NCI-H1417 (cell line): ENCODE results near the gene RAF1.
"Not testable (repeated sequence)": the region's sequence is repeated elsewhere in the genome, so short reads cannot be mapped to it uniquely, and the experiment has no call there.

Experiments
- DNase-seq, 3 experiments: peaks; one replicate each; lab custom pipeline; 2025; lab: John Stamatoyannopoulos, UW

The RAF1 gene

GRCh38 chr3:12640853-12641252 is 23.1 kb downstream of the RAF1 start:
- DNase-seq = not testable (repeated sequence)

DNA sequence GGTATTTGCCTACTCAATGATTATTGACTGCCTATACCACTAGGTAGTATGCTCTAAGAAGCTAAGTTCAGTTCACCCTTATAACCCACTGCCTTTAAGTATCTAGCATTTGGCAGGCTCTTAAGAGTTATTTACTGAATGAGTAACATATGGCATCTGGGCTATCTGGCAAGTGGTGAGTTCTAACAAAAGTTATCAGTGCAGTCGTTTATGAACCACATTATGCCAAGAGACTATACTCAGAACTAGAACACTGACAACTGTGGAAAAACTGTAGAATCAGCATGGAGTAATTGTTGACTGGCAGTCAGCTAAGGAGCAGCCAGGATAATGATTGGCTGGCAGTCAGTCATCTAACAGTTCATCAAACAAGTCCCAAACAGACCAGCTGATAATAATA is 25.8 kb downstream of the RAF1 start:
- no peak for DNase-seq

DNA sequence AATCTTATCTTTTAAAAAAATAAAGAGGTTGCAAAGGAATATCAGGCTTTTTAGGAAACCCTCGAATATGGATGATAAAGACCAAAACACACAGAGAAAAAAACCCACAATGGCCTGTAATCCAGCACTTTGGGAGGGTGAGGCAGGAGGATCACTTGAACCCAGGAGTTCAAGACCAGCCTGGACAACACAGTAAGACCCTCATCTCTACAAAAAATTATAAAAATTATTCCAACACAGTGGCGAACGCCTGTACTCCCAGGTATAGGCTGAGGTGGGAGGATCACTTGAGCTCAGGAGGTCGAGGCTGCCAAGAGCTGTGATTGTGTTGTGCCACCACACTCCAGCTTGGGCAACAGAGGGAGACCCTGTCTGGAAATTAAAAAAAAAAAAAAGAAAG is 30.8 kb downstream of the RAF1 start:
- DNase-seq = no peak

GRCh38 chr3:12632523-12632922 is 31.4 kb downstream of the RAF1 start:
- no peak for DNase-seq

GRCh38 chr3:12630843-12631242 is 33.1 kb downstream of the RAF1 start:
- not testable (repeated sequence) for DNase-seq

- no peak for DNase-seq
Measured at GRCh38 chr3:12630292-12630691, 33.6 kb downstream of the RAF1 start.

DNA sequence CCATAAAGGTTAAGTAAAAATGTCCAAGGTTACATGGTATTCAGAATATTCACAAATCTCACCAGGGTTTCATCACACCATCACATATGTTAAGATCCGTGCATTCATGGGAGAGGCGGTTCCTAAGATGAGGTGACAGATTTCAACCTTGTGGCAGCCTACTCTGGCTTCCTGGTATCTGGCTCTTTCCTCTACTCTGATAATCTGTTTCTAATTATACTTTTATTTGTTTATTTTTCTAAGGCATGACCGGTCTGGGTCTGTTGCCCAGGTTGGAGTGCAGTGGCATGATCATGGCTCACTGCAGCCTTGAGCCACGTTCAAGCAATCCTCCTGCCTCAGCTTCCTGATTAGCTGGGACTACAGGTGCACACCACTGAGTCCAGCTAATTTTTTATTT is 34.4 kb downstream of the RAF1 start:
- DNase-seq = no peak

GRCh38 chr3:12628813-12629212 is 35.1 kb downstream of the RAF1 start:
- DNase-seq = no peak

DNA sequence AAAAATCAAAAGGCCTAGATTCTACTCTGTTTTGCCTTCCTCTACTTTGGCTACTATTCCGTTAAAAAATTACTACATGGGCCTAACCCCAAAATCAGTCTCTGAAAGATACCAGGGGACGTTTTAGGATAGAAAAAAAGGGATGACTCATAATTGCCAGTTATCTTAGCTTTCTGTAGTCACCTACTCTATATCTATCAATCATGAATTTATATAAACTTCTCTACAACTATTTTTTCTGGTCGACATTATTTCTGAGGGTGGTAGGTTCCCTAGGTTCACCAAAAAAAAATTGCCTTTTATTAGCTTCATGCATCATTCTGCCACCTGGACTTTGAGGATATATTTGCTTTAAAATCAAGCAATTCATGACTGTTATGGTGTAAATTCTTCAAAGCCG is 36.5 kb downstream of the RAF1 start:
- DNase-seq = no peak

DNA sequence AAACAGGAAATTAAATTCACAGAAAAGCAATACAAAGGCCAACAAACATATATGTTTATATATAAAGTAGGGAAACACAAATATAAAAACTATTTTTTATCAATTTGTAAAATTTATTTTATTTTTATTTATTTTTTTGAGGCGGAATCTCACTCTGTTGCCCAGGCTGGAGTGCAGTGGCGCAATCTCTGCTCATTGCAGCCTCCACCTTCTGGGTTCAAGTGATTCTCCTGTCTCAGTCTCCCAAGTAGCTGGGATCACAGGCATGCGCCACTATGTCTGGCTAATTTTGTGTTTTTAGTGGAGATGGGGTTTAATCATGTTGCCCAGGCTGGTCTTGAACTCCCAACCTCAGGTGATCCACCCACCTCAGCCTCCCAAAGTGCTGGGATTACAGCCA is 39.0 kb downstream of the RAF1 start:
- DNase-seq = not testable (repeated sequence)

- no peak for DNase-seq
Measured at GRCh38 chr3:12624056-12624455, 39.9 kb downstream of the RAF1 start.

DNA sequence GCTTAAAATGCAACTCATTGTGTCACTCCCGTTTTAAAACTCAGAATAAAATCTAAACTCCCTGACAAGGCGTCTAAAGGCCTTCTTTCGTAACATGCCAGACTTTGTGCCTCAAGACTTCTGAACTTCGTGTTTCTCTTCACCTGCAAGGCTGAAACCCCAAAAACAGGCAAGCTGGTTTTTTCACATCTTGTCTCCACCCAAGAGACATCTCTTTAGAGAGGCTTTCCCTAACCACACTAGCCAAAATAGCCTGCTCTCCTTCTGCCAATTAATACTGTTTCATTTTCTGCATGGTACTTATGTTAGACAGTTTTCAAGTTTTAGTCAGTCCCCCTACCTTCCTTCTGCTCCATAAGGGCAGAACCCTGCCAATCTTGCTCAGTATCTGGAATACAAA is 41.6 kb downstream of the RAF1 start:
- DNase-seq = no peak

- DNase-seq = no peak
Measured at GRCh38 chr3:12620729-12621128, 43.2 kb downstream of the RAF1 start.

- no peak for DNase-seq
Measured at GRCh38 chr3:12620305-12620704, 43.6 kb downstream of the RAF1 start.

GRCh38 chr3:12618426-12618825 is 45.5 kb downstream of the RAF1 start:
- DNase-seq = no peak

- DNase-seq = no peak
Measured at GRCh38 chr3:12615266-12615665, 48.7 kb downstream of the RAF1 start.

GRCh38 chr3:12613250-12613649 is 50.7 kb downstream of the RAF1 start:
- no peak for DNase-seq

DNA sequence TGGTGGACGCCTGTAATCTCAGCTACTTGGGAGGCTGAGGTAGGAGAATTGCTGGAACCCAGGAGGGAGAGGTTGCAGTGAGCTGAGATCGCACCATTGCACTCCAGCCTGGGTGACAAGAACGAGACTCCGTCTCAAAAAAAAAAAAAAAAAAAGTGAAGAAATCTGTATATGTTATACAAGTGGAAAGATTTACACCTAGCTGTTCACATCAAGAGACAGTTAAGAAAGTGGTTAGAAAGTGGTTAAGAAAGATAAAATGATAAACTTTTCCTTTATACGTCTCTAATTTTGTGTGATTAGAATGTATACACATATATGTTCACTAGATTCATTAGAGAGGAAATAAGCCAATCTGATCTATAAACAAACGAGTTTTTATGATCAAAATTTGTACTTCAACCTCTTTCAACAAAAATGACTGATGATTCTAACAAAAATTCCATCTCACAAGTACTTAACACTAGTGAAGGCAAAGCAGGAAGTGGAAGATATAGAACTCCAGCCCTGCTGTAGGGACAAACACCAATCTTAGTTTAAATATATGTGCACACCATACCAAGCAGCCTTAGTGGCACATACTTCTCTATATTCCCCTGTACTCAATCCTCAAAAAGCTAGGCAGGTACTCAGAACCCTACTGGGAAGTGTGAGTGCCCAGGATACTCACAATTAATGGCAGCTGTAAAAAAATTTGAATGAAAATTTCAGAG is 51.2 kb downstream of the RAF1 start:
- DNase-seq = no peak

DNA sequence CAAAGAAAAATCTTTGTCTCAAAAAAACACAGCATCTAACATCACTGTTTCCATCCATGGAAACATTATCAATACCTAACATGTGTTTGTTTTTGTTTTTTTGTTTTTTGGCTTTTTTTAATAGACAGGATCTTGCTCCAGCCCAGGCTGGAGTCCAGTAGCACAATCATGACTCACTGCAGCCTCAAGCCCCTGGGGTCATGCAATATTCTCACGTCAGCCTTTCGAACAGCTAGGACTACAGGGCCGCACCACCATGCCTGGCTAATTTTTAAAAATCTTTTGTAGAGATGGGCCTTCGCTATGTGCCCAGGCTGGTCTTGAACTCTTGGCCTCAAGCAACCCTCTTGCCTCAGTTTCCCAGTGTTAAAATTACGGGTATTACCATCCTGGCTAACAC is 52.8 kb downstream of the RAF1 start:
- DNase-seq = no peak

DNA sequence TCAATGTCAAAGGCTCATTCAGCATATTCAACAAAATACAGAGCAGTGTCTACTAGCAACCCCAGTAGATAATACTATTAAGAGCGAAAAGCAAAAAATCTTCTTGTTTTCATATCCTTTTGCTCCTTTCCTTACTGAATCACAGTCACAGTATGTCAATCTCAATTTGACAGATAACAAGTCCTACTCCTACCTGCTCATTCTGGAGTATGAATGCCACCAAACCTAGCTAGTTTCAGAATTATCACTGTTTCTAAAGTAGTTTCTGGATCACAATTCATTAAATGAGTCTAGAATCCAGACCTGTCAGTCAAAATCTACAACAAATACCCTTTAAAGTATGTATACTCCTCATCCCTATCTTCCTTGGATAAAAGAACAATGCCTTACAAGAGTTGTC is 55.5 kb downstream of the RAF1 start:
- no peak for DNase-seq

DNA sequence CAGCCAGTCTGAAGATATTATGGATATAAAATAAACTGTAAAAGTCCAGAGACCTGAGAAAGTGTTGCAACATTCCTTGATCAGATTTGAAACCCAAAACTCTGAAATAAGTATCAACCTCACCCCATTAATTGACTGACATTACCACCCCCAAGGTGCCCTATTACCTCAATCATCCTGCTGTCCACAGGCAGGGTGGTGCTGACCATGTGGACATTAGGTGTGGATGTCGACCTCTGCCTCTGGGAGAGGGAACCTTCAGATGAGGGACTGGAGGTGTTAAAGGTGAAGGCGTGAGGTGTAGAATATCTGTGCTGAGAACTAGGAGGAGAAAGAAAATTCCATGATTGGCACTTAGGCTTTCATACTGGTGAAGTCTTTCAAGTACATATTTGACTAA is 59.9 kb downstream of the RAF1 start:
- no peak for DNase-seq

DNA sequence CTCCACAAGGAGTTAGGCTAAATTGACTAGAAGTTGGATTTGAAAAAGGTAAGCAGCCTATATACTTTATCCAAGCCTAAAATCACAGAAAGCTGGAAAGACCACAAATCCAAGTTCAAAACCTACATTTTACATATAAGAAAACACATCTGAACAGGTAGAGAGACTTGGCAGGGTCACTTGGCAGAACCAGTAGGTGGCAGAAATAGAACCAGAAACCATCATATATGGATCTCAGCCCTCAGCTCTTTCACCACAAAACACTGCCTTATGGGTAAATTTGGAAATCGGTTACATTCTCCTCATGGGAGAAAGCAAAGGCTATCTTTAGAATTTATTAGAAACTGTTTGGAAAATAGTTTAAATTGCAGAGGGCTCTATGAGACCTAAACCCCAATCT is 62.8 kb downstream of the RAF1 start:
- no peak for DNase-seq

DNA sequence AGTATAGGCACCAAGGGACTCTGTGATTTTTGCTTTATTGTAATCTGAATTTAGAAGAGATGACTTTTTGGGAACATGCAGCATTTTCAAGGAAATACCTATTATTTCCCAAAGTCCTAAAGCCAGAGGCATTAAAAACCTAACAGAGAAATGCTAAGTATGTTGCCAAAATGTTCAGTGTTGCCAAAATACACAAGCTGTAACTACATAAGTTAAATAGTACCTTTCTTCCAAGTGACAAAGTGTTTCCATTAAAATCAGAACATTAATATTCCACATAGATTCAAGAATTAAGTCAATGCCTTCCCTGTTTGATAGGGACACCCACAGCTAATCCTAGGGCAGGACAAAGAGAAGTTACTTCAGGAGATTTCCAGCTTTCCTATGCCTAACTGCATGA is 65.0 kb downstream of the RAF1 start:
- no peak for DNase-seq

GRCh38 chr3:12593473-12593872 is 70.4 kb downstream of the RAF1 start:
- DNase-seq = no peak
